H1 (cell line): ENCODE measurements around the gene CLCNKB.

Experiments used
- CBX5 ChIP-seq: fragments of 300-800, 300-1000 bp; sonication (generic); IDR thresholded peaks from 2 replicates; pipeline ENCODE4 v1.7.1; 2016; ENCODE audit warnings: antibody characterized with exemption, low read length, low read depth
- EZH2 ChIP-seq: fragments of 200-600 bp; sonication (generic); IDR thresholded peaks from 2 replicates; pipeline ENCODE4 v1.7.1; 2012; ENCODE audit warnings: low read depth, mild to moderate bottlenecking, moderate library complexity, low read length, inconsistent platforms; ENCODE audit not compliant: severe bottlenecking
- MAFK ChIP-seq: IDR thresholded peaks from 2 replicates; pipeline ENCODE4 v1.6.1; 2012; ENCODE audit warnings: low read depth, mild to moderate bottlenecking, improper control_type of control experiment, low read length
- POLR2A ChIP-seq, 2 experiments: IDR thresholded peaks; 1 replicate in 1 of 2; 2 replicates in 1 of 2; pipeline ENCODE4 v1.6.1; 2011; ENCODE audit warnings: low read depth in 2 of 2, low read length in 2 of 2, mild to moderate bottlenecking in 2 of 2; ENCODE audit errors: control extremely low read depth in 1 of 2
- POLR2AphosphoS5 ChIP-seq: IDR thresholded peaks from 2 replicates; pipeline ENCODE4 v1.6.1; 2011; ENCODE audit warnings: low read depth, low read length
- SIX5 ChIP-seq: IDR thresholded peaks from 2 replicates; pipeline ENCODE4 v1.6.1; 2011; ENCODE audit warnings: mild to moderate bottlenecking, low read depth, low read length
- TAF1 ChIP-seq: IDR thresholded peaks from 2 replicates; pipeline ENCODE4 v1.6.1; 2011; ENCODE audit warnings: mild to moderate bottlenecking, low read depth, low read length
- TF ChIP-seq, protein P1 (sequence below), 3 experiments: IDR thresholded peaks; 1 replicate in 2 of 3; 2 replicates in 1 of 3; pipeline versions ENCODE4 v1.5.1 to v1.6.1; 2011; ENCODE audit warnings: low read length in 3 of 3, mild to moderate bottlenecking in 3 of 3, inconsistent platforms in 2 of 3, low read depth in 1 of 3, moderate library complexity in 1 of 3; ENCODE audit not compliant: insufficient read depth in 1 of 3; ENCODE audit errors: control extremely low read depth in 1 of 3

GRCh38 chr1:16068356-16069270 is 25.0 kb downstream of the CLCNKB start:
- TF ChIP-seq, protein P1, sequence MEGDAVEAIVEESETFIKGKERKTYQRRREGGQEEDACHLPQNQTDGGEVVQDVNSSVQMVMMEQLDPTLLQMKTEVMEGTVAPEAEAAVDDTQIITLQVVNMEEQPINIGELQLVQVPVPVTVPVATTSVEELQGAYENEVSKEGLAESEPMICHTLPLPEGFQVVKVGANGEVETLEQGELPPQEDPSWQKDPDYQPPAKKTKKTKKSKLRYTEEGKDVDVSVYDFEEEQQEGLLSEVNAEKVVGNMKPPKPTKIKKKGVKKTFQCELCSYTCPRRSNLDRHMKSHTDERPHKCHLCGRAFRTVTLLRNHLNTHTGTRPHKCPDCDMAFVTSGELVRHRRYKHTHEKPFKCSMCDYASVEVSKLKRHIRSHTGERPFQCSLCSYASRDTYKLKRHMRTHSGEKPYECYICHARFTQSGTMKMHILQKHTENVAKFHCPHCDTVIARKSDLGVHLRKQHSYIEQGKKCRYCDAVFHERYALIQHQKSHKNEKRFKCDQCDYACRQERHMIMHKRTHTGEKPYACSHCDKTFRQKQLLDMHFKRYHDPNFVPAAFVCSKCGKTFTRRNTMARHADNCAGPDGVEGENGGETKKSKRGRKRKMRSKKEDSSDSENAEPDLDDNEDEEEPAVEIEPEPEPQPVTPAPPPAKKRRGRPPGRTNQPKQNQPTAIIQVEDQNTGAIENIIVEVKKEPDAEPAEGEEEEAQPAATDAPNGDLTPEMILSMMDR (IDR thresholded peaks at IDR 0.05; ENCODE audit: control extremely low read depth in 1 of 3, insufficient read depth in 1 of 3, low read depth in 1 of 3, low read length in 3 of 3) = no peak
- TF ChIP-seq EZH2 (no peak), CBX5 (no peak), TAF1 (no peak), POLR2AphosphoS5 (no peak), MAFK (no peak), POLR2A (IDR thresholded peaks at IDR 0.05; ENCODE audit: control extremely low read depth in 1 of 2, low read depth in 2 of 2, low read length in 2 of 2) (no peak), SIX5 (no peak)
